Sigmoid colon (tissue), 3 donors: ENCODE results near the gene FAM227B.

Experiments used
- POLR2A ChIP-seq, 2 donors: fragments of 450-650 bp; IDR thresholded peaks; one replicate each; pipeline ENCODE4 v1.6.1; 2016; ENCODE audit warnings: antibody characterized with exemption in 2 of 2, mild to moderate bottlenecking in 2 of 2, moderate library complexity in 2 of 2
- TF ChIP-seq, protein P1 (sequence below), 4 experiments: fragments of 450-650 bp in 3 of 4; fragments of 200-600 bp in 1 of 4; IDR thresholded peaks; one replicate each; pipeline ENCODE4 v1.5.1; 2016 to 2019; ENCODE audit warnings: antibody characterized with exemption in 4 of 4, mild to moderate bottlenecking in 3 of 4, moderate library complexity in 2 of 4

DNA sequence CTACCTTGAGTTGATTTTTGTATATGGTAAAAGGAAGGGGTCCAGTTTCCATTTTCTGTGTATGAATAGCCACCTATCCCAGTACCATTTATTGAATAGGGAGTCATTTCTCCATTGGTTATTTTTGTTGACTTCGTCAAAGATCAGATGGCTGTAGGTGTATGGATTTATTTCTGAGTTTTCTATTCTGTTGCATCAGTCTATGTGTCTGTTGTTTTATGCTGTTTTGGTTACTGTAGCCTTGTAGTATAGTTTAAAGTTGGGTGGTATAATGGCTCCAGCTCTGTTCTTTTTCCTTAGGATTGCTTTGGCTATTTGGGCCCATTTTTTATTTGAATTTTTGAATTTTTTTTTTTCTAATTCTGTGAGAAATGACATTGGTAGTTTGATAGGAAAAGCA lies 323.0 kb downstream of the FAM227B start:
- TF ChIP-seq, protein P1, sequence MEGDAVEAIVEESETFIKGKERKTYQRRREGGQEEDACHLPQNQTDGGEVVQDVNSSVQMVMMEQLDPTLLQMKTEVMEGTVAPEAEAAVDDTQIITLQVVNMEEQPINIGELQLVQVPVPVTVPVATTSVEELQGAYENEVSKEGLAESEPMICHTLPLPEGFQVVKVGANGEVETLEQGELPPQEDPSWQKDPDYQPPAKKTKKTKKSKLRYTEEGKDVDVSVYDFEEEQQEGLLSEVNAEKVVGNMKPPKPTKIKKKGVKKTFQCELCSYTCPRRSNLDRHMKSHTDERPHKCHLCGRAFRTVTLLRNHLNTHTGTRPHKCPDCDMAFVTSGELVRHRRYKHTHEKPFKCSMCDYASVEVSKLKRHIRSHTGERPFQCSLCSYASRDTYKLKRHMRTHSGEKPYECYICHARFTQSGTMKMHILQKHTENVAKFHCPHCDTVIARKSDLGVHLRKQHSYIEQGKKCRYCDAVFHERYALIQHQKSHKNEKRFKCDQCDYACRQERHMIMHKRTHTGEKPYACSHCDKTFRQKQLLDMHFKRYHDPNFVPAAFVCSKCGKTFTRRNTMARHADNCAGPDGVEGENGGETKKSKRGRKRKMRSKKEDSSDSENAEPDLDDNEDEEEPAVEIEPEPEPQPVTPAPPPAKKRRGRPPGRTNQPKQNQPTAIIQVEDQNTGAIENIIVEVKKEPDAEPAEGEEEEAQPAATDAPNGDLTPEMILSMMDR (IDR thresholded peaks at IDR 0.05) = no peak
- TF ChIP-seq POLR2A (IDR thresholded peaks at IDR 0.05) = no peak
